ENCODE measurements around the gene LRRC49.
A peak's percentile ranks its signal among the peaks of the same experiment; 100 is the strongest.
"Not testable (repeated sequence)": the region's sequence is repeated elsewhere in the genome, so short reads cannot be mapped to it uniquely, and the experiment has no call there.

The LRRC49 gene

GRCh38 chr15:70892002-70892911 lies at the start of gene LRRC49, which contains the start of gene THAP10:
LRRC49 (plus strand) TSS chr15:70892826; CDS start chr15:70892895, 69 bp downstream.
THAP10 (minus strand) TSS chr15:70892433; CDS start chr15:70892272, 161 bp downstream.
- DNase-seq (ENCODE audit: low read depth, low spot score) = peak; percentile 96

GRCh38 chr15:70845602-70846360 lies 46.8 kb upstream of the LRRC49 start:
- no peak for DNase-seq (ENCODE audit: low read depth, low spot score)

- DNase-seq (ENCODE audit: low read depth, low spot score) = no peak
Measured at GRCh38 chr15:70851889-70852288, 40.7 kb upstream of the LRRC49 start.

- no peak for DNase-seq (ENCODE audit: low read depth, low spot score)
Measured at GRCh38 chr15:70852501-70853317, 39.9 kb upstream of the LRRC49 start.

GRCh38 chr15:70853318-70853972 lies 39.2 kb upstream of the LRRC49 start:
- peak; percentile 79 for DNase-seq (ENCODE audit: low read depth, low spot score)

GRCh38 chr15:70853973-70854665 lies 38.5 kb upstream of the LRRC49 start, which contains the start of gene LARP6:
LARP6 (minus strand) TSS chr15:70854157; CDS start chr15:70854088, 69 bp downstream.
- DNase-seq (ENCODE audit: low read depth, low spot score) = peak; percentile 42

GRCh38 chr15:70854666-70854976 lies 38.0 kb upstream of the LRRC49 start:
- no peak for DNase-seq (ENCODE audit: low read depth, low spot score)

- no peak for DNase-seq (ENCODE audit: low read depth, low spot score)
Measured at GRCh38 chr15:70855764-70856163, 36.9 kb upstream of the LRRC49 start.

- no peak for DNase-seq (ENCODE audit: low read depth, low spot score)
Measured at GRCh38 chr15:70856177-70856883, 36.3 kb upstream of the LRRC49 start.

GRCh38 chr15:70856884-70857561 lies 35.6 kb upstream of the LRRC49 start:
- no peak for DNase-seq (ENCODE audit: low read depth, low spot score)

- DNase-seq (ENCODE audit: low read depth, low spot score) = no peak
Measured at GRCh38 chr15:70857562-70858285, 34.9 kb upstream of the LRRC49 start.

GRCh38 chr15:70858614-70859321 lies 33.9 kb upstream of the LRRC49 start:
- DNase-seq (ENCODE audit: low read depth, low spot score) = not testable (repeated sequence)

- DNase-seq (ENCODE audit: low read depth, low spot score) = no peak
Measured at GRCh38 chr15:70859322-70859908, 33.2 kb upstream of the LRRC49 start.

GRCh38 chr15:70859998-70860397 lies 32.6 kb upstream of the LRRC49 start:
- DNase-seq (ENCODE audit: low read depth, low spot score) = no peak

- no peak for DNase-seq (ENCODE audit: low read depth, low spot score)
Measured at GRCh38 chr15:70863450-70864218, 29.0 kb upstream of the LRRC49 start.

- no peak for DNase-seq (ENCODE audit: low read depth, low spot score)
Measured at GRCh38 chr15:70866982-70867641, 25.5 kb upstream of the LRRC49 start.

Measured in ELF-1 (cell line).